AG09309 (cell line): ENCODE measurements around the gene TGM2.

ENCODE experiments used
- DNase-seq: peaks from one replicate; pipeline ENCODE4 v3.0.0-alpha.2; 2010; ENCODE audit warnings: low read depth
- H3K4me3 ChIP-seq: 2 replicates; pipeline ENCODE4 v1.5.1; 2011; ENCODE audit warnings: mild to moderate bottlenecking, low read depth, low read length, moderate library complexity; ENCODE audit not compliant: control insufficient read depth
- CTCF ChIP-seq: IDR thresholded peaks from 2 replicates; pipeline ENCODE4 v1.5.1; 2011; ENCODE audit warnings: mild to moderate bottlenecking, low read depth, low read length, inconsistent platforms; ENCODE audit not compliant: insufficient read depth, control insufficient read depth; ENCODE audit errors: missing control alignments

The TGM2 gene

GRCh38 chr20:38200646-38201045, 35.6 kb upstream of the TGM2 start:
- no peak for DNase-seq
- no peak overlapping the region for H3K4me3 ChIP-seq
- TF ChIP-seq CTCF, result no peak

- H3K4me3 ChIP-seq, result no peak overlapping the region
- TF ChIP-seq CTCF, result no peak
- no peak for DNase-seq
Measured at GRCh38 chr20:38199501-38200390, 34.7 kb upstream of the TGM2 start.

GRCh38 chr20:38198238-38198861, 33.3 kb upstream of the TGM2 start:
- TF ChIP-seq CTCF, result no peak
- DNase-seq, result no peak
- no peak overlapping the region for H3K4me3 ChIP-seq

GRCh38 chr20:38197619-38198018, 32.5 kb upstream of the TGM2 start:
- H3K4me3 ChIP-seq, result no peak overlapping the region
- TF ChIP-seq CTCF, result no peak
- no peak for DNase-seq

- DNase-seq, result no peak
Measured at GRCh38 chr20:38197217-38197616, 32.1 kb upstream of the TGM2 start.

GRCh38 chr20:38196592-38196991, 31.5 kb upstream of the TGM2 start:
- no peak overlapping the region for H3K4me3 ChIP-seq

More at GRCh38 chr20:38197217-38197616, 32.1 kb upstream of the TGM2 start:
- H3K4me3 ChIP-seq, result no peak overlapping the region
- no peak for TF ChIP-seq CTCF

More at GRCh38 chr20:38196592-38196991, 31.5 kb upstream of the TGM2 start:
- no peak for TF ChIP-seq CTCF
- peak; percentile 71 for DNase-seq
